Measurements from ENCODE around the gene CIT. TPM values are rescaled to one million over a fixed set of nuclear protein-coding genes. Genes with fewer than 3 reads are reported as not detected.

Gene CIT, protein sequence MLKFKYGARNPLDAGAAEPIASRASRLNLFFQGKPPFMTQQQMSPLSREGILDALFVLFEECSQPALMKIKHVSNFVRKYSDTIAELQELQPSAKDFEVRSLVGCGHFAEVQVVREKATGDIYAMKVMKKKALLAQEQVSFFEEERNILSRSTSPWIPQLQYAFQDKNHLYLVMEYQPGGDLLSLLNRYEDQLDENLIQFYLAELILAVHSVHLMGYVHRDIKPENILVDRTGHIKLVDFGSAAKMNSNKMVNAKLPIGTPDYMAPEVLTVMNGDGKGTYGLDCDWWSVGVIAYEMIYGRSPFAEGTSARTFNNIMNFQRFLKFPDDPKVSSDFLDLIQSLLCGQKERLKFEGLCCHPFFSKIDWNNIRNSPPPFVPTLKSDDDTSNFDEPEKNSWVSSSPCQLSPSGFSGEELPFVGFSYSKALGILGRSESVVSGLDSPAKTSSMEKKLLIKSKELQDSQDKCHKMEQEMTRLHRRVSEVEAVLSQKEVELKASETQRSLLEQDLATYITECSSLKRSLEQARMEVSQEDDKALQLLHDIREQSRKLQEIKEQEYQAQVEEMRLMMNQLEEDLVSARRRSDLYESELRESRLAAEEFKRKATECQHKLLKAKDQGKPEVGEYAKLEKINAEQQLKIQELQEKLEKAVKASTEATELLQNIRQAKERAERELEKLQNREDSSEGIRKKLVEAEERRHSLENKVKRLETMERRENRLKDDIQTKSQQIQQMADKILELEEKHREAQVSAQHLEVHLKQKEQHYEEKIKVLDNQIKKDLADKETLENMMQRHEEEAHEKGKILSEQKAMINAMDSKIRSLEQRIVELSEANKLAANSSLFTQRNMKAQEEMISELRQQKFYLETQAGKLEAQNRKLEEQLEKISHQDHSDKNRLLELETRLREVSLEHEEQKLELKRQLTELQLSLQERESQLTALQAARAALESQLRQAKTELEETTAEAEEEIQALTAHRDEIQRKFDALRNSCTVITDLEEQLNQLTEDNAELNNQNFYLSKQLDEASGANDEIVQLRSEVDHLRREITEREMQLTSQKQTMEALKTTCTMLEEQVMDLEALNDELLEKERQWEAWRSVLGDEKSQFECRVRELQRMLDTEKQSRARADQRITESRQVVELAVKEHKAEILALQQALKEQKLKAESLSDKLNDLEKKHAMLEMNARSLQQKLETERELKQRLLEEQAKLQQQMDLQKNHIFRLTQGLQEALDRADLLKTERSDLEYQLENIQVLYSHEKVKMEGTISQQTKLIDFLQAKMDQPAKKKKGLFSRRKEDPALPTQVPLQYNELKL (N-terminal part only)
- 63.9 TPM for total RNA-seq

DNA sequence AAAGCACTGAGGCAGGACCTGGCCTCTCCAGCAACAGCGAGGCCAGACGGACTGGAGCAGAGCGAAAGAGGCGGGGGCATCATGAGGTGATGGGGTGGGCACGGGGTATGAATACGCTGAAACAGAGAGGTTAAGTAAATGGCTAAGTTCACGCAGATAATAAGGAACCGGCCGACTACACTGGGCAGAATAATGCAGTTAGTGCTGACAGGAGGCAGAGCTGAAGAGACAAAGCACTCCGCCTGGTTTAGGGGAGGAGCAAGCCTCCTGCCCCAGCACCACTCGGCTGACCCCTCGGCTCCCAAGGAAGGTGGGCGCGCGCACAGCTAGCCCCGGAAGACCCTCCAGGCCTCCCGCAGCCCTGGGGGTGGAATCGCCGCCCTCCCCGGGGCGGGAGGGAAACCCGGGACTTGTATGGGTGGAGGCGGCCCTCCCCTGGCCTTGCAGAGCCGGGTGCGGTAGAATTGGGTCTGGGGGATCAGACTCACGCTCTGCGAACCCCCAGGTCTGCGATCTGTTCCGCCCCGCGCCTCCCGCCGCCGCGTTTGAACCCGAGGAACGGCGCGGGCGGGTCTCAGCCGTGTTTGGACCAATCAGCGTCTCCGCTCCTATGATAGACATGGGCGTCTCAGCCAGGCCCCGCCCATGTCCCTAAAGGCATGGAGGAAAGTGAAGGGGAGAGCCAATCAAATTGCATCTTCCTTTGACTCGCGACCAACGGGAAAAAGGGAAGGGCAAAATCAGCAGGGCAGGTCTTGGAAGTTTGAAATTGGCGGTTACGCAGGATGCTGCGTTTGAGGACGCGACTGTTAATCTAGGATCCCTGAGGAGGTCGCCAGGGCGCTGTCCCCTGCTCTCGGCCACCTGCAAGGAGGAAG is at the start of gene CIT:
TSS of gene CIT (minus strand) at position 560 of the 878 bp plus-strand sequence. CDS start 1,152 bp downstream, outside the sequence.

DNA sequence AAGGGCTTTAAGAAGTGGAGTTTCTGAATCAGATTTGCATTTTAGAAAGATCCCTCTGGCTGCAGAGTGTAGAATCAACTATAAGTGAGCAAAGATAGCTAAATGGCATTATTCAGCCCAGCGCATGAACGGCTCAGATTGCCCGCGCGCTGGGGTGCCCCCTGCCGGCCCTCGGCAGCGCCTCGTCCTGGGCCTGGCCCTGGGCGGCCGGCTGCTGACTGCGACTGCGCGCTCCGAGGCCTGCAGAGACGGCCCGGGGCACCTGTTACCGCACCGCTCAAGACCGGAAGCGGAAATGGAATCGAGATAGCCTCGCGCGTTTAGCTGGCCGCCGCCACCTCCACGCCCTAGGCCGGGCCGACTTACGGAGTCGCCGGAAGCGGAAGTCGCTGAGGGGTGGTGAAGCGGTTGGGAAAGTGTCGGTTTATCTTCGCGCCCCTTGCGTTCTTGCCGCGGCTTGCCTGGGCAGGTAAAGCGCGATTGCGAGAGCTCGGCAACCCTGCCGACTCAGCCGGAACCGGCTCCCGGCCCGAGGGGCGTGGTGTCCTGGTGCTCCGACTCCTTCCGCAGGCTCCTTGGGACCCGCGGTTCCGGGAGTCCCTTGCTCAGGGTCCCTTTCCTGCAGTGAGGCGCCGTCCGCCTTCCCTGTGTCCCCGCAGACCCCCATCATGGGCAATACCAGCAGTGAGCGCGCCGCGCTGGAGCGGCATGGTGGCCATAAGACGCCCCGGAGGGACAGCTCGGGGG is 209.4 kb downstream of the CIT start, which contains the start of gene PRKAB1:
TSS of gene PRKAB1 (plus strand) at position 557 of the 747 bp plus-strand sequence. CDS start at position 669, 112 bp downstream.

Other genes starting within 250 kb of the CIT start
- gene PRKAB1, start 209.2 kb downstream of the CIT start, total RNA-seq, result 17.8 TPM
- gene BICDL1, start 111.9 kb upstream of the CIT start, total RNA-seq, result 41.1 TPM
- gene RAB35, start 239.4 kb upstream of the CIT start, total RNA-seq, result 28.6 TPM